IMR-90 (cell line): Measurements from ENCODE around the gene SLC30A5. TPM values are rescaled to one million over a fixed set of nuclear protein-coding genes. Genes with fewer than 3 reads are reported as not detected.

Experiments
- ATAC-seq: fragments of 200-7000 bp; cut with Tn5 transposase; 2 replicates; pipeline ENCODE4 v1.9.1; 2020; ENCODE audit warnings: low read depth, mild to moderate bottlenecking, moderate library complexity
- BruUV-seq: library from RNA; stranded (reverse); fragments of 400-500 nt; replicated peaks from 2 replicates; lab custom pipeline; 2021; lab: Mats Ljungman, UMichigan
- CTCF ChIA-PET: fragments of 300-600 bp; formaldehyde crosslinking; extraction: SDS; loops from one replicate; lab custom pipeline; 2021; ENCODE audit warnings: antibody characterized with exemption; lab: Yijun Ruan, JAX
- POLR2A ChIA-PET: fragments of 300-600 bp; sonication (Branson Sonifier 250); formaldehyde crosslinking; loops from one replicate; lab custom pipeline; 2022; ENCODE audit warnings: antibody characterized with exemption; ENCODE audit not compliant: unreplicated experiment; lab: Charles Lee
- DNase-seq: peaks from one replicate; pipeline ENCODE4 v3.0.0; 2013
- H2AFZ ChIP-seq: replicated peaks from 2 replicates; pipeline ENCODE3; 2013; ENCODE audit warnings: low read length, mild to moderate bottlenecking; ENCODE audit not compliant: poor library complexity
- H2AK5ac ChIP-seq: 2 replicates; pipeline ENCODE4 v1.6.1; 2013; ENCODE audit warnings: low read depth, low read length, inconsistent platforms
- H2AK9ac ChIP-seq: replicated peaks from 2 replicates; pipeline ENCODE3; 2013; ENCODE audit warnings: mild to moderate bottlenecking, low read depth, low read length, moderate library complexity; ENCODE audit not compliant: poor library complexity
- H2BK120ac ChIP-seq: 2 replicates; pipeline ENCODE4 v1.6.1; 2013; ENCODE audit warnings: low read depth, low read length, inconsistent platforms
- H2BK15ac ChIP-seq: 3 replicates; pipeline ENCODE4 v1.6.1; 2013; ENCODE audit warnings: low read depth, low read length, inconsistent platforms
- H2BK20ac ChIP-seq: 2 replicates; pipeline ENCODE4 v1.6.1; 2013; ENCODE audit warnings: low read depth, mild to moderate bottlenecking, inconsistent platforms, low read length, moderate library complexity
- H2BK5ac ChIP-seq: 2 replicates; pipeline ENCODE4 v1.6.1; 2013; ENCODE audit warnings: mild to moderate bottlenecking, low read depth, low read length, inconsistent platforms; ENCODE audit not compliant: poor library complexity, severe bottlenecking
- H3K14ac ChIP-seq: replicated peaks from 2 replicates; pipeline ENCODE4 v1.6.1; 2013; ENCODE audit warnings: low read depth, low read length, inconsistent platforms
- H3K18ac ChIP-seq: 2 replicates; pipeline ENCODE4 v1.6.1; 2013; ENCODE audit warnings: low read depth, low read length, control low read depth
- H3K23ac ChIP-seq: 2 replicates; pipeline ENCODE4 v1.6.1; 2013; ENCODE audit warnings: low read depth, low read length, inconsistent platforms
- H3K27ac ChIP-seq: 2 replicates; pipeline ENCODE4 v1.5.1; 2013; ENCODE audit warnings: mild to moderate bottlenecking, control low read depth, low read length; ENCODE audit not compliant: insufficient read depth
- H3K27me3 ChIP-seq: 2 replicates; pipeline ENCODE4 v1.6.1; 2013; ENCODE audit warnings: low read length; ENCODE audit not compliant: control insufficient read depth, insufficient read depth
- H3K36me3 ChIP-seq: 2 replicates; pipeline ENCODE4 v1.6.1; 2013; ENCODE audit warnings: low read length, mixed read lengths; ENCODE audit not compliant: control insufficient read depth, insufficient read depth
- H3K4ac ChIP-seq: 2 replicates; pipeline ENCODE4 v1.6.1; 2013; ENCODE audit warnings: low read depth, low read length, inconsistent platforms
- H3K4me1 ChIP-seq: 2 replicates; pipeline ENCODE4 v1.6.1; 2013; ENCODE audit warnings: low read length, mixed read lengths; ENCODE audit not compliant: control insufficient read depth, insufficient read depth
- H3K4me2 ChIP-seq: 2 replicates; pipeline ENCODE4 v1.6.1; 2013; ENCODE audit warnings: low read depth, mild to moderate bottlenecking, control low read depth, low read length, moderate library complexity
- H3K4me3 ChIP-seq: 2 replicates; pipeline ENCODE4 v1.5.1; 2013; ENCODE audit warnings: low read depth, mild to moderate bottlenecking, control low read depth, low read length, moderate library complexity; ENCODE audit not compliant: insufficient read depth
- H3K56ac ChIP-seq: 2 replicates; pipeline ENCODE4 v1.6.1; 2013; ENCODE audit warnings: low read length, inconsistent platforms; ENCODE audit not compliant: insufficient read depth; ENCODE audit errors: extremely low read depth
- H3K79me1 ChIP-seq, 2 experiments: 2 replicates each; pipeline ENCODE4 v1.6.1; 2013; ENCODE audit warnings: low read length in 2 of 2, inconsistent platforms in 1 of 2, low read depth in 1 of 2
- H3K9ac ChIP-seq: 2 replicates; pipeline ENCODE4 v1.6.1; 2013; ENCODE audit warnings: low read depth, low read length, control low read depth
- H3K9me1 ChIP-seq: 2 replicates; pipeline ENCODE4 v1.6.1; 2013; ENCODE audit warnings: low read length, inconsistent platforms; ENCODE audit not compliant: insufficient read depth
- H3K9me3 ChIP-seq: 2 replicates; pipeline ENCODE4 v1.6.1; 2013; ENCODE audit warnings: low read length; ENCODE audit not compliant: control insufficient read depth, insufficient read depth
- H4K20me1 ChIP-seq: 2 replicates; pipeline ENCODE4 v1.6.1; 2013; ENCODE audit warnings: low read length, inconsistent platforms; ENCODE audit not compliant: insufficient read depth
- H4K5ac ChIP-seq: 2 replicates; pipeline ENCODE4 v1.6.1; 2013; ENCODE audit warnings: mild to moderate bottlenecking, low read depth, low read length, control low read depth
- H4K8ac ChIP-seq, 2 experiments: 2 replicates each; pipeline ENCODE4 v1.6.1; 2013; ENCODE audit warnings: low read depth in 2 of 2, low read length in 2 of 2, control low read depth in 1 of 2, inconsistent platforms in 1 of 2
- H4K91ac ChIP-seq: 2 replicates; pipeline ENCODE4 v1.6.1; 2013; ENCODE audit warnings: low read depth, low read length, inconsistent platforms; ENCODE audit not compliant: insufficient read depth
- CEBPB ChIP-seq: IDR thresholded peaks from 2 replicates; pipeline ENCODE4 v1.6.1; 2012; ENCODE audit warnings: low read depth, low read length, improper control_type of control experiment
- CHD1 ChIP-seq: IDR thresholded peaks from 2 replicates; pipeline ENCODE4 v1.6.1; 2012; ENCODE audit warnings: low read depth, low read length, improper control_type of control experiment
- MAZ ChIP-seq: IDR thresholded peaks from 2 replicates; pipeline ENCODE4 v1.6.1; 2012; ENCODE audit warnings: low read depth, mild to moderate bottlenecking, low read length, improper control_type of control experiment, moderate library complexity, borderline replicate concordance
- MXI1 ChIP-seq: IDR thresholded peaks from 2 replicates; pipeline ENCODE4 v1.6.1; 2012; ENCODE audit warnings: low read depth, mild to moderate bottlenecking, low read length, moderate library complexity, borderline replicate concordance
- POLR2A ChIP-seq: IDR thresholded peaks from 2 replicates; pipeline ENCODE4 v1.6.1; 2012; ENCODE audit warnings: mild to moderate bottlenecking, low read depth, low read length
- RAD21 ChIP-seq: IDR thresholded peaks from 2 replicates; pipeline ENCODE4 v1.6.1; 2012; ENCODE audit warnings: low read length, improper control_type of control experiment
- SMC3 ChIP-seq: fragments of 150-350 bp; IDR thresholded peaks from 2 replicates; pipeline ENCODE4 v1.6.1; 2016; ENCODE audit warnings: low read depth, mild to moderate bottlenecking, antibody characterized with exemption, low read length, moderate library complexity
- WGBS, 2 experiments: methylation state at CpG; one replicate each; pipeline versions ENCODE4 v1.1.5 to v1.1.7; 2013; ENCODE audit warnings: missing lambda C conversion rate in 2 of 2; ENCODE audit not compliant: insufficient read length in 1 of 2; ENCODE audit errors: extremely low coverage in 2 of 2; 5-methylcytosine and 5-hydroxymethylcytosine counted together
- dilution Hi-C: fragments of 300-500 bp; cut with HindIII; formaldehyde crosslinking; loops from one replicate; pipeline ENCODE4 v1.14.3; 2018; ENCODE audit warnings: low sequenced_read_pairs; ENCODE audit not compliant: unreplicated experiment
- in situ Hi-C: fragments of 300-500 bp; cut with MboI; formaldehyde crosslinking; loops from 3 replicates; pipeline ENCODE4 v1.14.3; 2019; ENCODE audit warnings: low sequenced_read_pairs, inconsistent platforms, mixed read lengths
- intact Hi-C: fragments of 100-400 bp; cut with micrococcal nuclease; formaldehyde crosslinking; loops from 2 replicates; pipeline ENCODE4 v1.10.0; 2022
- polyA plus RNA-seq, 3 experiments: library from polyadenylated mRNA; depleted of rRNA; stranded (reverse); fragments of >200 nt; gene quantifications; 2 replicates each; pipeline ENCODE4 v1.2.3, GENCODE V29; 2012; ENCODE audit warnings: low replicate concordance in 1 of 3
- total RNA-seq: library from RNA; depleted of rRNA; stranded (reverse); fragments of >200 nt; gene quantifications from 2 replicates; pipeline ENCODE4 v1.2.3, GENCODE V29; 2012
- TF ChIP-seq, protein P1 (sequence below): conservative IDR thresholded peaks from 2 replicates; pipeline ENCODE4 v1.5.1; 2012; ENCODE audit warnings: mild to moderate bottlenecking, low read depth, low read length, improper control_type of control experiment

The SLC30A5 gene
- total and polyA plus RNA-seq, 2 of the 4 experiments (the other 2 are of a cell fraction) = 21.2 to 34.8 TPM

DNA sequence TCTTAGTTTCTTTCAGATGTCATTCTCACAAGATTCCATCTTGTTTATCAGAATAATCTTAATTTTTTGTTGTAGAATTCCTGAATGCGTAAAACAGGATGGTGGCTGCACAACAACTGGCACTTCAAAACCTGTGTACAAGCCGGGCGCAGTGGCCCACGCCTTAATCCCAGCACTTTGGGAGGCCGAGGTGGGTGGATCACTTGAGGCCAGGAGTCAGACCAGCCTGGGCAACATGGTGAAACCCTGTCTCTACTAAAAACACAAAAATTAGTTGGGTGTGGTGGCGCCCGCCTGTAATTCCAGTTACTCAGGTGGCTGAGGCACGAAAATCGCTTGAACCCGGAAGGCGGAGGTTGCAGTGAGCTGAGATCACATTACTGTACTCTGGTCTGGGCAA is 62.6 kb downstream of the SLC30A5 start:
- no peak overlapping the region for H3K23ac ChIP-seq
- no peak overlapping the region for H3K4ac ChIP-seq
- no peaks in the 10 kb centered on the region for H3K36me3 ChIP-seq
- no peak overlapping the region for H4K8ac ChIP-seq
- ChIA-PET POLR2A (no interaction called here), CTCF (no interaction called here)
- H2AK9ac ChIP-seq = no peak overlapping the region
- TF ChIP-seq CEBPB = no peak
- no peak for TF ChIP-seq MAZ
- TF ChIP-seq POLR2A = no peak
- no peak for TF ChIP-seq CHD1
- TF ChIP-seq MXI1 = no peak
- no peak for TF ChIP-seq SMC3
- no peak for TF ChIP-seq RAD21
- TF ChIP-seq, protein P1, sequence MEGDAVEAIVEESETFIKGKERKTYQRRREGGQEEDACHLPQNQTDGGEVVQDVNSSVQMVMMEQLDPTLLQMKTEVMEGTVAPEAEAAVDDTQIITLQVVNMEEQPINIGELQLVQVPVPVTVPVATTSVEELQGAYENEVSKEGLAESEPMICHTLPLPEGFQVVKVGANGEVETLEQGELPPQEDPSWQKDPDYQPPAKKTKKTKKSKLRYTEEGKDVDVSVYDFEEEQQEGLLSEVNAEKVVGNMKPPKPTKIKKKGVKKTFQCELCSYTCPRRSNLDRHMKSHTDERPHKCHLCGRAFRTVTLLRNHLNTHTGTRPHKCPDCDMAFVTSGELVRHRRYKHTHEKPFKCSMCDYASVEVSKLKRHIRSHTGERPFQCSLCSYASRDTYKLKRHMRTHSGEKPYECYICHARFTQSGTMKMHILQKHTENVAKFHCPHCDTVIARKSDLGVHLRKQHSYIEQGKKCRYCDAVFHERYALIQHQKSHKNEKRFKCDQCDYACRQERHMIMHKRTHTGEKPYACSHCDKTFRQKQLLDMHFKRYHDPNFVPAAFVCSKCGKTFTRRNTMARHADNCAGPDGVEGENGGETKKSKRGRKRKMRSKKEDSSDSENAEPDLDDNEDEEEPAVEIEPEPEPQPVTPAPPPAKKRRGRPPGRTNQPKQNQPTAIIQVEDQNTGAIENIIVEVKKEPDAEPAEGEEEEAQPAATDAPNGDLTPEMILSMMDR = no peak
- H2BK15ac ChIP-seq = no peak overlapping the region
- no peak overlapping the region for H2BK20ac ChIP-seq
- in situ Hi-C loops (no loop called here), intact Hi-C loops (no loop called here), dilution Hi-C loops (no loop called here)
- no peak overlapping the region for H2AK5ac ChIP-seq
- H3K14ac ChIP-seq = no peak overlapping the region
- no peaks in the 10 kb centered on the region for H3K4me1 ChIP-seq
- no peaks in the 10 kb centered on the region for H3K27me3 ChIP-seq
- H3K9ac ChIP-seq = no peak overlapping the region
- DNase-seq = no peak
- H2BK5ac ChIP-seq = no peak overlapping the region
- H2BK120ac ChIP-seq = no peak overlapping the region
- H3K4me3 ChIP-seq = no peak overlapping the region
- no peak overlapping the region for H2AFZ ChIP-seq
- H3K9me3 ChIP-seq = no peaks in the 10 kb centered on the region
- no peak overlapping the region for H3K4me2 ChIP-seq
- no peak overlapping the region for H3K56ac ChIP-seq
- H4K20me1 ChIP-seq = no peaks in the 10 kb centered on the region
- no peaks in the 10 kb centered on the region for H3K9me1 ChIP-seq
- BruUV-seq = no TSS peak
- H3K18ac ChIP-seq = no peak overlapping the region
- ATAC-seq = no peak
- WGBS, 2 experiments = 100% methylated on average over 2 of the region's 11 CpGs; no CpG with 5 or more reads in 1 of the 2 experiments
- H3K27ac ChIP-seq = no peak overlapping the region
- H4K91ac ChIP-seq = no peak overlapping the region
- H4K5ac ChIP-seq = no peak overlapping the region
- H3K79me1 ChIP-seq = no peaks in the 10 kb centered on the region
